G401 (cell line): ENCODE measurements around the gene MGAT5B. TPM values are rescaled to one million over a fixed set of nuclear protein-coding genes. Genes with fewer than 3 reads are reported as not detected.

Experiments used
- DNase-seq: peaks from one replicate; pipeline ENCODE4 v3.0.0-alpha.2; 2015; ENCODE audit warnings: low spot score
- in situ Hi-C: cut with HindIII; loops from 2 replicates; pipeline ENCODE4 v1.10.0; 2016; ENCODE audit warnings: low sequenced_read_pairs, mixed read lengths
- total RNA-seq: library from RNA; depleted of rRNA; stranded (reverse); fragments of >200 nt; shearing (Covaris generic); gene quantifications from 2 replicates; pipeline ENCODE4 v1.2.3, GENCODE V29; 2014; rRNA removed

Gene MGAT5B
- total RNA-seq, 1 experiment from 2014 or later: 3.7 TPM

- no peak for DNase-seq
- in situ Hi-C loops: no loop called here
Measured at GRCh38 chr17:76989519-76989918, 121.3 kb downstream of the MGAT5B start.

- in situ Hi-C loops: no loop called here
Measured at GRCh38 chr17:76992891-76993290, 124.7 kb downstream of the MGAT5B start.

GRCh38 chr17:76993651-76994050 lies 125.4 kb downstream of the MGAT5B start:
- DNase-seq: no peak
- in situ Hi-C loops: no loop called here

More at GRCh38 chr17:76992891-76993290, 124.7 kb downstream of the MGAT5B start:
- no peak for DNase-seq

- no peak for DNase-seq
- in situ Hi-C loops: no loop called here
Measured at GRCh38 chr17:76994237-76994637, 126.0 kb downstream of the MGAT5B start.

- no peak for DNase-seq
- in situ Hi-C loops: no loop called here
Measured at GRCh38 chr17:76995387-76996105, 127.3 kb downstream of the MGAT5B start.

- in situ Hi-C loops: no loop called here
- DNase-seq: no peak
Measured at GRCh38 chr17:76996741-76997694, 128.8 kb downstream of the MGAT5B start.

- in situ Hi-C loops: no loop called here
- DNase-seq: no peak
Measured at GRCh38 chr17:76997981-76998531, 129.9 kb downstream of the MGAT5B start.

- DNase-seq: no peak
- in situ Hi-C loops: no loop called here
Measured at GRCh38 chr17:76998839-76999238, 130.6 kb downstream of the MGAT5B start.

Other genes starting within 250 kb of the MGAT5B start
- not detected in 2 replicates for gene ST6GALNAC1, start 224.6 kb upstream of the MGAT5B start, total RNA-seq
- gene MXRA7, start 157.4 kb upstream of the MGAT5B start, total RNA-seq: 93.4 and 96.7 TPM in 2 replicates
- 14.6 and 31.9 TPM in 2 replicates for gene JMJD6, start 141.8 kb upstream of the MGAT5B start, total RNA-seq
- 25.9 and 34.6 TPM in 2 replicates for gene METTL23, start 141.6 kb upstream of the MGAT5B start, total RNA-seq
- gene SRSF2, start 131.1 kb upstream of the MGAT5B start, total RNA-seq: 369 and 387 TPM in 2 replicates
- gene MFSD11, start 130.3 kb upstream of the MGAT5B start, total RNA-seq: 11.5 and 45.7 TPM in 2 replicates